Nephron progenitor cell (in vitro differentiated cells): ENCODE data around the gene HIGD1B.
A peak's percentile ranks its signal among the peaks of the same experiment; 100 is the strongest.

Experiments
- DNase-seq: peaks from one replicate; pipeline ENCODE4 v3.0.0; 2021
- H3K27ac Mint-ChIP-seq: 2 replicates; pipeline ENCODE4 v1.8.0; 2021; ENCODE audit warnings: mild to moderate bottlenecking, moderate library complexity, mixed read lengths
- H3K27me3 Mint-ChIP-seq: 2 replicates; pipeline ENCODE4 v1.8.0; 2021; ENCODE audit warnings: mild to moderate bottlenecking, low read depth, mixed read lengths; ENCODE audit not compliant: poor library complexity
- H3K36me3 Mint-ChIP-seq: 2 replicates; pipeline ENCODE4 v1.8.0; 2021; ENCODE audit warnings: low read depth, mixed read lengths
- H3K4me1 Mint-ChIP-seq: 2 replicates; pipeline ENCODE4 v1.8.0; 2021; ENCODE audit warnings: mixed read lengths
- H3K4me3 Mint-ChIP-seq: 2 replicates; pipeline ENCODE4 v1.8.0; 2021; ENCODE audit warnings: mild to moderate bottlenecking, moderate library complexity, mixed read lengths
- H3K9me3 Mint-ChIP-seq: 2 replicates; pipeline ENCODE4 v1.8.0; 2021; ENCODE audit warnings: mild to moderate bottlenecking, moderate library complexity, mixed read lengths
- CTCF ChIP-seq: fragments of 200-600 bp; sonication (generic); IDR thresholded peaks from 2 replicates; pipeline ENCODE4 v1.5.0; 2021; ENCODE audit warnings: antibody characterized with exemption

HIGD1B gene

DNA sequence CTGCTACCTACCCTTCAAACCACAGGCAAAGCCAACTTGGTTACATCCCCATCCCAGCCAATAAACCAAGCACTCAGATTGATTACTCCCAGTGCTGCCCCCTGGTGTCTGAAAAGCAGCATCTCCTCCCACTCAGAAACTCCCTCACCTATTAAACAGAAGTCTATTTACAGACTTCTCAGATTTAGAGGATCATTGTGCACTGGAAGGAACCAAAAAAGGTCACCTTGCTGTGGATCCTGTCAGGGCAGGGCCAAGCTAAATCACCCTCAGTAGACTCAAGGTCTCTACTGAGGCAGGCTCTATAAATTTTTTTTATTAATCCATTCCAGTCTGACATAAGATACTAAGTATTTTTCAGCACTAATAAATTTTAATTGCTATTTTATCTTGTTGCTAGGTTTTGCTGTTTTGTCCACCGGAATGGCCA lies 17.6 kb downstream of the HIGD1B start:
- Mint-ChIP-seq H3K27ac (no peak overlapping the region), H3K4me3 (no peak overlapping the region), H3K9me3 (no peaks in the 10 kb centered on the region), H3K4me1 (no peaks in the 10 kb centered on the region), H3K36me3 (peaks cover 60% of the 10 kb centered on the region), H3K27me3 (no peaks in the 10 kb centered on the region)
- TF ChIP-seq CTCF, result peak; percentile 88
- peak; percentile 74 for DNase-seq

DNA sequence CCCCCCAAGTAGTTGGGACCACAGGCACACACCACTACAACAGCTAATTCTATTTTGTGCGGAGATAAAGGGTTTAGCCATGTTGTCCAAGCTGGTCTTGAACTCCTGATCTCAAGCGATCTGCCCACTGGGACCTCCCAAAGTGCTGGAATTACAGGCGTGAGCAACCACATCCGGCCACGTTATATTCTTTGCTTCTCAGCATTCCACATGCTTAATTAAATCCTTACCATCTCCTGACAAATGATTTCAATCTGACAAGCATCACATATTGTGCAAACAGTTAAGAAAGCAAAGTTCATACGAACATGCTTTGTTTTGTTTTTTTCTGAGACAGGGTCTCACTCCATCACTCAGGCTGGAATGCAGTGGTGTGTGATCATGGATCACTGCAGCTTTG lies 18.2 kb downstream of the HIGD1B start:
- no peak for DNase-seq
- H3K27me3 Mint-ChIP-seq, result no peaks in the 10 kb centered on the region
- H3K4me3 Mint-ChIP-seq, result no peak overlapping the region
- TF ChIP-seq CTCF, result no peak
- no peaks in the 10 kb centered on the region for H3K9me3 Mint-ChIP-seq
- no peaks in the 10 kb centered on the region for H3K4me1 Mint-ChIP-seq
- H3K36me3 Mint-ChIP-seq, result peaks cover 56% of the 10 kb centered on the region
- no peak overlapping the region for H3K27ac Mint-ChIP-seq

DNA sequence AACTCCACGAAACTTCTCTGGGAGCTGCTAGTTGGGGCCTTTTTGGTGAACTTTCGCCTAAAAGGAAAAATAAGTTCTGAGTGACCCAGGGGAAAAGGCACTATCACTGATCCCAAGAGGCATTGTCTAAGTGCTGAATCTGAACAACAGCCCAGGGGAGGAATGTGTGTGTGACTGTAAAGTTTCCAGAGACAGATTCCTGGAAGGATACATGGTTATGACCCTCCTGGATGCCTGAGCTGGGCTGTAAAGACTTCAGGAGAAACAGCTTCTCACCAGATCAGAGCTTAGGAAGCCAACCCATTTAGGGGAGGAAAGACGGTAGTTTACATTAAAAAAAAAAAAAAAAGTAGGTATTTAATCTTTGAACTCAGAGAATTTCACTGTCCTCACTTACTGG lies 20.2 kb downstream of the HIGD1B start:
- H3K27ac Mint-ChIP-seq, result peak overlapping the region; percentile 71
- TF ChIP-seq CTCF, result no peak
- no peak overlapping the region for H3K4me3 Mint-ChIP-seq
- no peaks in the 10 kb centered on the region for H3K9me3 Mint-ChIP-seq
- no peak for DNase-seq
- H3K36me3 Mint-ChIP-seq, result peaks cover 58% of the 10 kb centered on the region
- no peaks in the 10 kb centered on the region for H3K4me1 Mint-ChIP-seq
- H3K27me3 Mint-ChIP-seq, result no peaks in the 10 kb centered on the region

GRCh38 chr17:44871556-44871955 lies 23.9 kb downstream of the HIGD1B start:
- DNase-seq, result no peak
- no peak for TF ChIP-seq CTCF
- no peaks in the 10 kb centered on the region for H3K9me3 Mint-ChIP-seq
- no peak overlapping the region for H3K27ac Mint-ChIP-seq
- no peaks in the 10 kb centered on the region for H3K27me3 Mint-ChIP-seq
- H3K4me1 Mint-ChIP-seq, result no peaks in the 10 kb centered on the region
- H3K36me3 Mint-ChIP-seq, result peaks cover 48% of the 10 kb centered on the region
- no peak overlapping the region for H3K4me3 Mint-ChIP-seq

DNA sequence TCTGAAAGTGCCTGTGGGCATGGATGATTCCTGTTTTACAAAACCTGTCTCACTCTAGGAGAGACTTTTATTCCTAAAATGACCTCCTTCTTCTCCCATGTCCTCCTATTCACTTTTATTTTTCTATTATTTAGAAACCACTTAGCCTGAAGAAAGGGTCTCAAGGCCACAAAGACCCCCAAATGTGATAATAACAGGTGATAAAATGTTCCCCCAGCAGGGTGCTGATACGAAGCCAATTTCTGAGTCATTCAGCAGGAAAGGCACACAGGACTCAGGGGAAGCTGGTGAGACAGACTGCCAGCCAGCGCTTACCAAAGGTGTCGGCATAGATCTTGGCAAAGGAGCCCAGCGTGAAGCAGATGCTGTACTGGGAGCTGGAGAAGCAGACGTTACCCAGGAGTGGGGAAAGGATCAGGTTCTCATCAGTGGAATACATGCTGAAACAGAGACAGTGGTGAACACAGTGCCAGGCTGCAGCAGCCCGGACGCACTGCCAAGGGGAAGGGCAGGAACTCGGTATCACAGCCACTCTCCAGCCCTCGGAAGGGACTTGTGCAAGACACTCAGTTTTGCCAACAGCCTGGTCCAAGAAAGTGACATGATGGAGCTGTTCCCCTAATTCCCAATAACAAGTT lies 24.6 kb downstream of the HIGD1B start:
- H3K4me1 Mint-ChIP-seq, result no peaks in the 10 kb centered on the region
- no peaks in the 10 kb centered on the region for H3K27me3 Mint-ChIP-seq
- TF ChIP-seq CTCF, result no peak
- no peak overlapping the region for H3K27ac Mint-ChIP-seq
- peaks cover 53% of the 10 kb centered on the region for H3K36me3 Mint-ChIP-seq
- H3K4me3 Mint-ChIP-seq, result no peak overlapping the region
- H3K9me3 Mint-ChIP-seq, result no peaks in the 10 kb centered on the region
- DNase-seq, result no peak

- no peaks in the 10 kb centered on the region for H3K27me3 Mint-ChIP-seq
- TF ChIP-seq CTCF, result no peak
- peak overlapping the region; percentile 52 for H3K27ac Mint-ChIP-seq
- H3K9me3 Mint-ChIP-seq, result no peaks in the 10 kb centered on the region
- DNase-seq, result no peak
- no peaks in the 10 kb centered on the region for H3K4me1 Mint-ChIP-seq
- H3K4me3 Mint-ChIP-seq, result no peak overlapping the region
- H3K36me3 Mint-ChIP-seq, result peaks cover 52% of the 10 kb centered on the region
Measured at GRCh38 chr17:44875761-44876160, 28.1 kb downstream of the HIGD1B start.
